ENCODE measurements around the gene COG4.

The COG4 gene

GRCh38 chr16:70430667-70431536, 92.5 kb downstream of the COG4 start:
- DNase-seq = no peak

Measured in NCI-H2171 treated with DMSO at 0.1 percent for 48 hours (cell line).